GM21360 (cell line): ENCODE results near the gene FNBP1.

Experiments
- ATAC-seq: cut with Tn5 transposase; IDR thresholded peaks from one replicate; pipeline ENCODE4 v1.9.1; 2021; ENCODE audit warnings: mild to moderate bottlenecking, moderate library complexity; ENCODE audit not compliant: unreplicated experiment

The FNBP1 gene

DNA sequence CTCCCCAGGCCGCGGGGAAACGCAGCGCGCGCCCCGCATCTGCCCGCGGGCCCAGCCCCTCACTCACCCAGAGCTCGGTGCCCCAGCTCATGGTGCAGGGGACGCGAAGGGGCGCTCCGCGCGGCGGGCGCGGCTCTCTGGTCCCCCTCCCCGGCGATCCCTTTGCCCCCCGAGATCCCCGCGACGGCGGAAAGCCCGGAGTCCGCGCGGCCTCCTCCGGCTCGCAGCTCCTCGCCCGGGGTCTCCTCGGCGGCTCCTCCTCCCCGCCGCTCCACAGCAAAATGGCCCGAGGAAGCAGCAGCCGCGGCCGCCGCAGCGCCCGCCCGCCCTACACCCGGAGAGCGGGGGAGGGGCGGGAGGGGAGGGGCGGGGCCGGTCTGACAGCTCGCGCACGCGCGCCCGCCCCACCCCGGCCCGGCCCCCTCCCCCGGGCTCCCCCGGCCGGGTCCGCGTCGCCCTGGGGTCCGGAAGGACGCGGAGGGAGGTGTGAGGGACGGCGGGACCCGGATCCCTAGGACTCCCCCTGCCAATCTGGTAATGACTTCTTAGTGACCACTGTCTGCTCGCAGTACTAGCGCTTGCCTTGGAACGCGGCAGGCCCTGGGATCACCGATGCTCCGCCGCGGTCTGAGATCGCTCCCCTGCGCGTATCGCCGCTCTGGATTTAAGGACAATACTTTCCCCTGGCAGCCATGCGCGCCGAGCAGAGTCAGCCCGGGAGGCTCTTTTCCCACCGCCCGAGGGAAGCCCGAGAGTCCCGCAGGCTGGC lies at the start of gene FNBP1:
TSS of gene FNBP1 (minus strand) at position 305 of the 769 bp plus-strand sequence. CDS start at position 91, 214 bp downstream.
- no peak for ATAC-seq

DNA sequence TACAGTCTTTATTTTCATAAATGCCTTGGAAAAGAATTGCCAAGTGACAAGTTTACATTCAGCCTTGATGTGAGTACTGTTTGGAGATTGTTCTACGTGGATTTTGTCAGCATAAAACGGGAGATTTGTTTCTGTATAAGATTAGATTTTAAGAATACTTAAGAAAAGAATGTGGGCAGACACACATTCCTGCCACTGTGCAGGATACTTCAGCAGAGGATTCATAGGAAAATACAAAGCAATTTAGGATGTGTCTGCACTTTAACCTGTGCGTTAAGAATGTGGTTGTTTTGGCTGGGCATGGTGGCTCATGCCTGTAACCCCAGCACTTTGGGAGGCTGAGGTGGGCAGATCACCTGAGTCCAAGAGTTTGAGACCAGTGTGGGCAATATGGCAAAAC lies 47.9 kb upstream of the FNBP1 start:
- ATAC-seq: no peak

DNA sequence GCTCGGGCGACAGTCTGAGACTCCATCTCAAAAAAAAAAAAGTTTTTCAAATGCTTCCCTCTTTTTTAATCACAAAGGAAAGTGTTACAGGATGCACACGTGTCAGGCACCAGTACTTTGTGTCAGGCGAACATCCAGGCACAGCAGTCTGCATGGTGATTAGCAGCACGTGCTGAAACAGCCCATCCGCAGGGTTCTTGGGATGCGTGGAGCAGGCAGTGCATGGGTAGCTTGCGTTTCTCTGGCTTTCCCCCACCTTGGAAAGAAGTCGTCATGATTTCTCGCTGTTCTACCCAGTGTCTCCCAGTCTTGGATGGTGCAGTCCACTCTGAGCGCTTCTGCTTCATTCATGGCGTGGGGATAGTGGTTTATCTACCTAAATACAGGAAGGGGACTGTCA lies 46.2 kb upstream of the FNBP1 start:
- ATAC-seq: no peak

DNA sequence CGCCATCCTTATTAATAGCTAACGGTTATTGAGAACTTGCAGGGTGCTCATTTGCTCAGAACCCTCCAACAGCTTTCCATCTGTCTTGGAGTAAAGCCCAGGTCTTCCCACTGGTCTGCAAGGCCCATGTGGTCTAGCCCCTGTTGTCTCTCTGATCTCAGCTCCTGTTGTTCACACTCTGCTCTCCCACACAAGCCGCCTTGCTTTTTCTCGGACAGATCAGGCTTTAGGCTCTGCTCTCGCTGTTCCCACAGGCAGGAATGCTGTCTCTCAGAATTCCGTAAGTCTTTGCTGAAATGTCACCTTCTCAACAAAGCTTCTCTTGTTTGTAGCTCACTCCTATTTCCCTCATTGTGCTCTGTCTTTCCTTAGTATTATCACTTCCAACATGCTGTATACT lies 45.1 kb upstream of the FNBP1 start:
- ATAC-seq: no peak

DNA sequence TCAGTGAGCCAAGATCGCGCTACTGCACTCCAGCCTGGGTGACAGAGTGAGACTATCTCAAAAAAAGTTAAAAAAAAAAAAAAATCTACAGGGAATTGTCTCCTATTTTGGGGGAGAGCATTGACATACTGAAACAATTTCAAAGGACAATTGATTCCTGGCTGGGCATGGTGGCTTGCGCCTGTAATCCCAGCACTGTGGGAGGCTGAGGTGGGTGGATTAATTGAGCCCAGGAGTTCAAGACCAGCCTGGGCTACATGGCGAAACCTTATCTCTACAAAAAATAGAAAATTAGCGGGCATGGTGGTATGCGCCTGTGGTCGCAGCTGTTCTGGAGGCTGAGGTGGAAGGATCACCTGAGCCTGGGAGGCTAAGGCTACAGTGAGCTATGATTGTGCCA lies 41.3 kb upstream of the FNBP1 start:
- no peak for ATAC-seq

DNA sequence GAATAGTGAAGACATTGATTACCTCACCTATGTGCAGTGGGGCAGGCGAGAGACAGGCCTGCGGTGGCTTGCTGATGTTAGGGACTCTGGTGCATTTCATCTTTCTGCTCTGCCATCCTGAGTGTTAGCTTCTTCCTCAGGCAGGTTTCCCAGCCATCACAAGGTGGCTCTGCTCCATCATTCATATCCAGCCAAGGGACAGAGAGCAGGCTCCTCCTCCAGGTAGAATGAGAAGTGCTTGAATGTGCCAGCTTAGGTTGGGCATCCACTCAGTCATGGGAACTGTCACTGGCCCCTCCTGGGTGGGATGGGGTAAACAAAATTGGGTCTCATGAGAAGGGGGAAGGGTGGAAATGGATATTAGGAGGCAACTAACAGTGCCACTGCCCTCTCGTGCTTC lies 35.6 kb upstream of the FNBP1 start:
- no peak for ATAC-seq

DNA sequence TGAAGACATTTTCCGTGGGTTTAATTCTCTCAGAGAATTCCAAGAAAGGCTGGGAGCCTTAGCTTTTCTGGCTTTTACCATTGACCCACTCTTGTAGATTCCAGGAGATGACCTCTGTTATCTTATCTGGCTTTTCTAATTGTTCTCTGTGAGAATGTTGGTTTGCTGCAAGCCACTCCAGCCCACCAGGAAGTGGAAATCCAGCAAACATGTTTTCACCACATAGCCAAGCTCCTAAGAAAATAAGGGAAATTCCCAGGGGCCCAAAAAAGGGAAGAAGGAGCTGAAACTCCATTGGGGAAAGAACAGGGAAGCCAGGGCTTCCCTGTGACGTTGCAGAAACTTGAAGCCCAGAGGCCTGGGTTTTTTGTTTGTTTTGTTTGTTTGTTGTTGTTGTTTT lies 30.4 kb upstream of the FNBP1 start:
- ATAC-seq: no peak

DNA sequence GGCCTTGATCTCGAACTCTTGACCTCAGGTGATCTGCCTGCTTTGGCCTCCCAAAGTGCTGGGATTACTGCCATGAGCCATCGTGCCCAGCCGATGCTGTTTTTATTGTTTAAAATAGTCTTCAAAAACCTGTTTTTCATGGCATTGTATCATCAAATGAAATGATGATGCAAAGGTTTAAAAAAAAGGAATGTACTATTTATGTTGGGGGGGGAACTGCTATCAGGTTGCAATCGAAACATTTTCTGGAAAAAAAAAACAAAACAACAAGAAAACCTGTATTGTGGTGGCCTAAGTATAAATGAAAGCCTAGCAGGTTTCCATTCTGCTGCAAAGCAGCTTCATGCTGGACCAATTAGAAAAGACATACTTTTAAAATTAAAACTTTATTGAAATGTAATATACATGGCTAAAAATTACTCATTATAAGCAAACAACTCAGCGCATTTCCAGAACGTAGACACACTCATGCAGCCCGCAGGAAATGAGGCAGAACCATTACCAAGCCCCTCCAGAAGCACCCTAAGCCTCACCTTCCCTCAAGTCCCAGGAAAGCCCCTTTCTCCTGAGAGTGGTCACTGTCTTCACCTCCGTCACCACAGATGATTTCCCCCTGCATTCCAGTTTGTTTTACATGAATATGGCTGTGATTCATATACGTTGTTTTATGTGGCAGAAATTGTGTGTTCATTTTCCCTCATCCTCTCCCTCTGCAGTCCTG lies 29.7 kb upstream of the FNBP1 start:
- ATAC-seq: no peak

DNA sequence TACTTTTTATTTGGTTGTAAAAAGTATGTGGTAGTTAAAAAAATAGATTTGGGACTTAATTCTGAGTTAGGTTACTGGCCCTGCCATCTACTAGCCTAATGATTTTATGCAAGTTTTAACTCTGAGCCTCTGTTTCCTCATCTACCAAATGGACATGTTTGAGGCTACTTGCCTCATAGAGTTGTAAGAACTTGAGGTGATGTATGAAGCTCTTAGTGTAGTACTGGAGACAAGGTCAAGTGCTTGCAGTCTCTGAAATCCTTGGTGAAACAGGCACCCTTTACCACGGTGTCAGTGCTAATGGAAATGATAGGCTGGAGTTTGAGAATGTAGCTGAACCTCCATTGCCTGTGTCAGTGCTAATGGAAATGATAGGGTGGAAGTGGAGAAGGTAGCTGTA lies 26.1 kb upstream of the FNBP1 start:
- no peak for ATAC-seq

DNA sequence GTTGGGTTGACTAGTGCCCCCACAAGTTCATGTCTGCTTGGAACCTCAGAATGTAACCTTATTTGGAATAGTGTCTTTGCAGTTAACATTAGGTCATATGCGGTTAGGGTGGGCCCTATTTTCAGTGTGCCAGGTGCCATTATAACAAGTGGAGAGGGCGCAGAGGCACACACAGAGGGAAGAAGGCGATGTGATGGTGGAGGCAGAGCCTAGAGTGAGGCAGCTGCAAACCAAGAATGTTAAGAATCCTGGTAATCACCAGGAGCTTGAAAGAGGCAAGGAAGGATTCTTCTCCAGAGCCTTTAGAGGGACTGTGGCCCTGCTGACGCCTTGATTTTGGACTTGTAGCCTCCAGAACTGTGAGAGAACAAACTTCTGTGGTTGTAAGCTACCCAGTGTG lies 21.6 kb upstream of the FNBP1 start:
- ATAC-seq: no peak

DNA sequence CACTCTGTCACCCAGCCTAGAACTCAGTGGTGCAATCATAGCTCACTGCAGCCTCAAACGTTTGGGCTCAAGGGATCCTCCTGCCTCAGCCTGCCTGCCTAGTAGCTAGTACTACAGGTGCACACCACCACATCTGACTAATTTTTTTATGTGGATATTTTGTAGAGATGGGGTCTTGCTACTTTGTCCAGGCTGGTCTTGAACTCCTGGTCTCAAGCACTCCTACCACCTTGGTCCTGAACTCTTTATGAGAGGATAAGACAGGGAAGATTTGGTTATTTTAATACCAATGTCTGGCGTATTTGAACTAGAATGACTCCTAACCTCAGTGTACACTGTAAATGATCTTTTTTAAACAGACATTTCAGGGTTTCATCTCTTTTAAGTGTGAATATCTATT lies 19.8 kb upstream of the FNBP1 start:
- ATAC-seq: no peak

DNA sequence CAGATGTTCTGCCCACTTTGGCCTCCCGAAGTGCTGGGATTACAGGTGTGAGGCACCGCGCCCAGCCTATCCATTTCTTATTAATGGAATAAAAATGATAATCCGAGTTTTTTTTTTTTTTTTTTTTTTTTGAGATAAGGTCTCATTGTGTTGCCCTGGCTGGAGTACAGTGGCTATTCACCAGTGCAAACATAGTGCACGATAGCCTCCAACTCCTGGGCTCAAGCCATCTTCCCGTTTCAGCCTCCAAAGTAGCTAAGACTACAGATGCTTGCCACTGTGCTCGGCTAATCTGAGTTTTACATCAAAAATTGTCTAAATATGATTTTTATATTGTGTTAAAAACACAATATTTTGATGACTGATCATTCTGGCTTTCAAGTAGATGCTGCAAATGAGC lies 17.3 kb upstream of the FNBP1 start:
- ATAC-seq: no peak

DNA sequence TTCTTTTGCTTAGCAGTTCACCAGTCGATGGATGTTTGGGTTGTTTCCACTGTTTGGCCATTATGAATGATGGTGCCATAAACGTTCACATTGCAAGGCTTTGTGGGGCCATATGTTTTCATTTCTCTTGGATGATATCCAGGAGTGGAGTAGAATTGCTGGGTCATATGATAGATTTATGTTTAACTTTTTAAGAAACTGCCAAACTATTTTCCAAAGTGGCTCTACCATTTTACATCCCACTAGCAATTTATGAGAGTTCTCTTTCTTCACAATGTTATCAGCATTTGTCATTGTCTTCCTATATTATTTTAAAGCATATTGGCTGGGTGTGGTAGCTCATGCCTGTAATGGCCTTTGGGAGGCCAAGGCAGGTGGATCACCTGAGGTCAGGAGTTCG lies 15.9 kb upstream of the FNBP1 start:
- ATAC-seq: no peak

DNA sequence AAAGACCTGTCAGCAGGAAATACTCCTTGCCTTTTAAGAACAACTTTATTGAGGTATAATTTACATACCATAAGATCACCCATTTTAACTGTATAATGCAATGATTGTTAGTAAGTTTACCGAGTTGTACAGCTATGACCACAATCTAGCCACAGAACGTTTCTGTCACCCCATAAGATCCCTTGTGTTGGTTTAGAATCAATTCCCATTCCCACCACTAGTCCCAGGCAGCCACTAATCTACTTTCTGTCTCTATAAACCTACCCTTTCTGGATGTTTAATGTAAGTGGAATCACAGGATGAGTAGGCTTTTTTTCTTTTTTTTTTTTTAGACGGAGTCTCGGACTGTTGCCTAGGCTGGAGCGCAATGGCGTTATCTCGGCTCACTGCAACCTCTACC lies 15.2 kb upstream of the FNBP1 start:
- no peak for ATAC-seq

DNA sequence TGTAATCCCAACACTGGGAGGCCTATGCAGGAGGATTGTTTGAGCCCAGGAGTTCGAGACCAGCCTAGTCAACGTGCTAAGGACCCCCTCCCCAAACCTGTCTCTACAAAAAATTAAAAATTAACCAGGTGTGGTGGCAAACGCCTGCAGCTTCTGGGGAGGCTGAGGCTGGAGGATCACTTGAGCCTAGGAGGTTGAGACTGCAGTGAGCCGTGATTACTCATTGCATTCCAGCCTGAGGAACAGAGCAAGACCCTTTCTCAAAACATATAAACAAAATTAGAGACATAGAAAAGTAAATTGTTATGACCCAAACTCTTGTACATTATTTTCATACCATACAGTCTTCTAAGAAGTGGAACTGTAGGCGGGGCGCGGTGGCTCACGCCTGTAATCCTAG lies 11.8 kb upstream of the FNBP1 start:
- ATAC-seq: no peak

DNA sequence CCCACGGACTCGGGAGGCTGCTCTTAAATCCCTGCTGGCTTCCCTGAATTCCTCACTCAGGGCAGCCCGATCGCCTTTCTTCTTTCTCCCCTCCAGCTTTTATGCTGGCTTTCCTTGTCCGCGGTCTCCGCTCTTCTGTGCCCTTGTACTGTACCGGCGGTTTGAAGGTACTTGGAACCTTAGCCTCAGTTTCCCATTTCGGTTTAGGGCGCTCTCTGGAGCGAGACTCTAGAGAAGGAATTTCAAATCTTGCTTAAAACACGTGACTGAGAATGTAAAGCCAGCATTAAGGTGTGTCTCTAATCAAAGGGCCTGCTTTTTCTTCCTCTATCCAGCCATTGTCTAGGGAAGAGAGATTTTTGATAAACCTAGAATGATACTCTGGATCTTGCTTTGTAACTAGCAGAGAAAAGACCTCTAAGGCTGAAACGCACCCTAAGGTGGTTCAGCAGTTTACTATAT lies 11.4 kb upstream of the FNBP1 start:
- no peak for ATAC-seq

DNA sequence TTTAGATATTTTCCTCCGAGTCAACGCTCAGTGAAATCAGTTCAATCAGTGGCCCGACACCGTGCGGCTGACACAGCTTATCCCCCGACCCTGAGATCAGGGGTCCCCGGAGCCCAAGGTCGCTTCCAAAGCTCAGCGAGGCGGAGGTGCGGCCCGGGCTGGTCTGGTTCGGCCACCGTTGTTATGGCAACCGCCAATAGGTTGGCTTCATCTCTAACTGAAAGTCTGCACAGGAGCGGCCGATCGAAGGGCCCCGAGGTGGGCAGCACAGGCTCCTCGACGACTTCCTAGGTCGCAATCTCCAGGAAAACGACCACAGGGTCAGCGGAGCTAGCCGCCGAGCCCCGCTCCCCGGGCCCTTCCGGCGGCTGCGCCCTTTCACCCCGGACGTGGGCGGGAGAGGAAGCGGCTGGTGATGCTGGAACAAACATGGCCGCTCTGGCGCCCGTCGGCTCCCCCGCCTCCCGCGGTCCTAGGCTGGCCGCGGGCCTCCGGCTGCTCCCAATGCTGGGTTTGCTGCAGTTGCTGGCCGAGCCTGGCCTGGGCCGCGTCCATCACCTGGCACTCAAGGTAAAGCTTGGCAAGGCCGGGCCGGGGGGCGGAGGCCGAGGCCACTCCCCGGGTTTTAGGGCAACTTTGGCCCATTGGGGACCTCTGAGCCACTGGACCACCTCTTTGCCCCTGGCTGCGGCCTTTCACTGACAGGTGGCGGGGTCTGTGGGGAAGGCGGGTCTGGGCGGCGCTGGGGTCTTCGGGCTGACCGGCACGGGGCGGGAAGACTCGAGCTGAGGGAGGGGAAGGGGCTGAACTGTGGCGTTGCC lies 10.7 kb upstream of the FNBP1 start, which contains the start of gene GPR107:
TSS of gene GPR107 (plus strand) at position 403 of the 821 bp plus-strand sequence. CDS start at position 430, 27 bp downstream.
- peak; percentile 48 for ATAC-seq

DNA sequence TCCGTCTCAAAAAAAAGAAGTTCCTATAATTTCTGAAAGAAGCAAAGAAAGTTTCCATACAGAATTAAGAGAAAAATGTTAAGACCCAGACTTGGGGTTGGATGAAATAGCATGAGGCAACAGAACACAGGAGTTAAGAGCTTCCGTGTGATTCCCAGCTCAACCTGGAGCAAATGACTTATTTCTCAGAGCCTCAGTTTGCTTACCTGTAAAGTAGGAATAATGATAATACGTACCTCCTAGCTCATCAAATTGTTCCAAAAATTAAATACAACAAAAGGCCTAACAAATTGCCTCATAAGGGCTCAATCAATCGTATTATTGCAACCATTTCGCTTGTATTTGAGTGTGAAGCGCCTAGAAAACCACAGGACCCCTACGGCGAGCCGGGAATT lies 10.1 kb upstream of the FNBP1 start:
- no peak for ATAC-seq

DNA sequence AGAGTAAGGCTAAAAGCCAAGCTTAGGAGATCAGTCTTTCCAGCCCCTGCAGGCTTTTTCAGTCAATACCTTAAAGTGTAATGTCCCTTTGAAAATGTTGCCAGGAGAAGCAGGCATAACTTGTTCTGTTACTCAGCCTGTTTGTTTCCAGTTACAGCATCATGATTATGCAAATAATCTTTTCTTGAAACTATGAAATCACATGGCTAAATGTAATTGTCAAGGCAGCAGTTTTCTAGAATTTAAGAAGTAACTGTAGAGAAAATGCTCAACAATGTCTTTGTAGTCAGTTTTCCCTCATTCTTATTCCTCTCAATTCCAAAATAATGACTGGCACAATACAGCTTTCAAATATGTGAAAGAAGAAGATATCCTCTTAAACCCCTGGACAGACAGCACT lies 8.9 kb upstream of the FNBP1 start:
- no peak for ATAC-seq

DNA sequence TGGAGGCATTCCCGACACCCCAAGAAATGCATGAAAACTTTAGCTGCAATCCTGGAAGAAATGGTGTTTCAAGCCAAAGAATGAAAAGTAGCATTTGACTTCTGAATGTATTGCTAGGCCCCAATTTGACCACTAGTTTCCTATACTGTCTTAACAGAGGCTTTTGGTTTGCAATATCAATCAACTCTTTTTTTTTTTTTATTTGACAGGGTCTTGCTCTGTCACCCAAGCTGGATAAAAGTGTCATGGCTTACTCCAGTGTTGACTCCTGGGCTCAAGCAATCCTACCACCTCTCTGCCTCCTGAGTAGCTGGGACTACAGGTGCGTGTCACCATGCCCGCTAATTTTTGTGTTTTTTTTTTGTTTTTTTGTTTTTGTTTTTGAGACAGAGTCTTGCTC lies 7.5 kb upstream of the FNBP1 start:
- no peak for ATAC-seq

DNA sequence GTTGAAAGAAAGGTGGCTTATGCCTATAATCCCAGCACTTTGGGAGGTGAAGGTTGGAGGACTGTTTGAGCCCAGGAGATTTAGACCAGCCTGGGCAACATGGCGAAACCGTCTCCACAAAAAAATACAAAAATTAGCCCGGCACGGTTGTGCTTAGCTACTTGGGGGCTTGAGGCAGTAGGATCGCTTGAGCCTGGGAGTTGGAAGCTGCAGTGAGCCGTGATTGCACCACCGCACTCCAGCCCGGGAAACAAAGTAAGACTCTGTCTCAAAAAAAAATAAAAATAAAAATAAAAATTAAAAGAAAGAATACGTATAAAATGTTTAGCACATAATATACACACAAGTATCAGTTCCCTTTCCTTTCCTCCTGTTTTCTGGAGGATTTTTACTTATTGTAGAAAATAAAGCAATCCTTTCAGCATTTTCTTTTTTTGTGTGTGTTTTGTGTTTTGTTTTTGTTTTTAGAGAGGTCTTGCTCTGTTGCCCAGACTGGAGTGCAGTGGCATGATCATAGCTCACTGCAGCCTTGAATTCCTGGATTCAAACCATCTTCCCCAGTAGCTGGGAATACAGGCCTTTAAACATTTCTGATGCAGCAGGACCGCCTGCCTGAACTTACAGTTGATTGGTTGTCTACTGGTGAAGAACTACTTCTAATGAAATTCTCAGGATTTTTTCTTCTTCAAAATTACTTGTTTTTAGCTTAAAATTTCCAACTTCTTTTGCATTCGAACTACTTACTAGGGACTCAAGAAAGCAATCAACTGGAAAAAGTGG lies 6.6 kb upstream of the FNBP1 start:
- ATAC-seq: no peak
